Cardiac fibroblast (primary cell): ENCODE data around the gene RFPL1.

Experiments
- DNase-seq, 2 donors: peaks; one replicate each; pipeline versions ENCODE4 v3.0.0 to v3.0.0-alpha.2; 2010; ENCODE audit warnings: low read depth in 2 of 2
- H3K4me3 ChIP-seq, 2 donors: replicated peaks in 1 of 2; 1 replicate in 1 of 2; 2 replicates in 1 of 2; pipeline ENCODE4 v1.5.1; 2011; ENCODE audit warnings: low read depth in 2 of 2, low read length in 2 of 2, mild to moderate bottlenecking in 2 of 2, moderate library complexity in 1 of 2
- CTCF ChIP-seq: IDR thresholded peaks from one replicate; pipeline ENCODE4 v1.5.1; 2011; ENCODE audit warnings: low read depth, mild to moderate bottlenecking, low read length, inconsistent platforms

The RFPL1 gene

DNA sequence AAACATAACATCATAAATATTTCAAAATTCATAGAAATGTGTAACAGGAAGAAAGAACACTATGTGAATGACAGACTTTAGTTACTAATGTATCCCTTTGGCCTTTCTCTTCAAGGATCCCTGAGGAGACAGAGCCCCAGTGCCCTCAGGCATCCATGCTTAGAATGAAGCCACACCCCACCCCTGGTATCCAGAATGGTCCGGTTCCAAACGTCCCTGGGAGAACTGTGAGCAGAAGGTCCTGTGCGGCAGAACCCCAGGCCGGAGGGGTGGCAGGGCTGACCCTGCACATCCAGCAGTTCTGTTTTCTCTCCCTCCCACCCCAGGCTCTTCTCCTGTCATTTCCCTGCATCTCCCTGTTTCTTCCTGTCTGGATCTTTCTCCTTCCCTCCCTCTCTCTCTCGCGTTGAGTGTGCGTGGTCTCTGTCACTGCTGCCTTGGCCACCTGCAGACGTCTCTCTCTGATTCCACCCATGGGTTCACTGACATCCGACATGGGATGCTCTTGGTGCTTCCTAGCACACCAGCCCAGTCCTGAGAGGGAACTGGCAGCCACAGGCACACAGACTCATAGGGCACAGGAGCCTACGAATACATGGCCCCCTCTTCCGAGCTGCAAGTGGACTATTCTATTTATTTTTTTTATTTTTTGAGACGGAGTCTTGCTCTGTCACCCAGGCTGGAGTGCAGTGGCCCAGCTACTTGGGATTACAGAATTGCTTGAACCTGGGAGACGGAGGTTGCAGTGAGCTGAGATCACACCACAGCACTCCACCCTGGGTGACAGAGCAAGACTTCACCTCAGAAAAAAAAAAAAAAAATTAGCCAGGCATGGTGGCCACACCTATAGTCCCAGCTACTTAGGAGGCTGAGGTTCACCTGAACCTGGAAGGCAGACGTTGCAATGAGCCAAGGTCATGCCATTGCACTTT, 5.7 kb downstream of the RFPL1 start:
- no peak for TF ChIP-seq CTCF
- H3K4me3 ChIP-seq, result no peak overlapping the region
- no peak for DNase-seq

DNA sequence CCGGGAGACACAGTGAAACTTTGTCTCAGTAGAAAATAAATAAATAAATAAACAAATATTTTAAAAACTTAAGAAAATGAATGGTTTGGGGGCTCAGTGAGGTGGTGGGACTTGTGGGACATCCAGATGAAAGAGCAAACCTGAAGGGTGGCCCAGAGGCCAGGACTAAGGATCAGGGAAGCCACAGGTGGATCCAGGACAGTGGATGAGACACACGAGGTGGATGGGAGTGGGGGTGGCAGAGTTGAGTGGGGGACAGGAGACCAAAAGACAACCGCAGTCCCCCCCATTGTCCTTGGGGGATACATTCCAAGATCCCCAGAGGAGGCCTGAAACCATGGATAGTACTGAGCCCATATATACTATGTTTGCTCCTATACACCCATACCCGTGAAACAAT, 7.1 kb downstream of the RFPL1 start:
- H3K4me3 ChIP-seq, result no peak overlapping the region
- TF ChIP-seq CTCF, result no peak
- no peak for DNase-seq

- DNase-seq, result no peak
- no peak for TF ChIP-seq CTCF
Measured at GRCh38 chr22:29447906-29448305, 9.5 kb downstream of the RFPL1 start.

GRCh38 chr22:29449296-29449875, 11.0 kb downstream of the RFPL1 start:
- H3K4me3 ChIP-seq, result no peak overlapping the region
- DNase-seq, result no peak
- TF ChIP-seq CTCF, result no peak

More at GRCh38 chr22:29447906-29448305, 9.5 kb downstream of the RFPL1 start:
- no peak overlapping the region for H3K4me3 ChIP-seq

DNA sequence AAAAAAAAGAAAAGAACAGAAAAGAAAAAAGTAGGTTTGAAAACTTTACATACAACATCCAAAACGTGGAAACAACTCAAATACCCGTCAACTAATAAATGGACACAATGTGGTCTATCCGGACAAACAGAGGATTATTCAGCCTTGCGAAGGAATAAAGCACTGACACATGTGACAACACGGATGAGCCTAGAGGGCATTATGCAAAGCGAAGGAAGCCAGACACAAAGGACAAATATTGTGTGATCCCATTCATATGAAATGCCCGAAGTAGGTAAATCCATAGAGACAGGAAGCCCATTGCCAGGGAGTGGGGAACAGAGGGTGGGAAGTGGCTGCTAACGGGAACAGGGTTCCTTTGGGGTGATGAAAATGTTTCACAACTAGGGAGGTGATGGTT, 11.8 kb downstream of the RFPL1 start:
- TF ChIP-seq CTCF, result no peak
- H3K4me3 ChIP-seq, result no peak overlapping the region
- DNase-seq, result no peak

DNA sequence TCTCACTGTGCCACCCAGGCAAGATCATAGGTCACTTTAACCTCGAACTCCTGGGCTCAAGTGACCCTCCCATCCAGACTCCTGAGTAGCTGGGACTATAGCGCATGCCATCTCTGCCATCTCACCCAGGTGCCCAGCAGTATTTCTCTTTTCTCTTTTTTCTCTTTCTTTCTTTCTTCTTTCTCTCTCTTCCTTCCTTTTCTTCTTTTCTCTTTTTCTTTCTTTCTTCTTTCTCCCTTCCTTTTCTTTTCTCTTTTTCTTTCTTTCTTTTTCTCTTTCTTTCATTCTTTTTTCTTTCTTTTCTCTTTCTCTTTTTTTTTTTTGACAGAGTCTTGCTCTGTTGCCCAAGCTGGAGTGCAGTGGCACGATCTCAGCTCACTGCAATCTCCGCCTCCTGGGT, 13.5 kb downstream of the RFPL1 start:
- DNase-seq, result no peak
- no peak overlapping the region for H3K4me3 ChIP-seq
- TF ChIP-seq CTCF, result no peak
